ENCODE measurements around the gene ARHGAP29.

Gene ARHGAP29

DNA sequence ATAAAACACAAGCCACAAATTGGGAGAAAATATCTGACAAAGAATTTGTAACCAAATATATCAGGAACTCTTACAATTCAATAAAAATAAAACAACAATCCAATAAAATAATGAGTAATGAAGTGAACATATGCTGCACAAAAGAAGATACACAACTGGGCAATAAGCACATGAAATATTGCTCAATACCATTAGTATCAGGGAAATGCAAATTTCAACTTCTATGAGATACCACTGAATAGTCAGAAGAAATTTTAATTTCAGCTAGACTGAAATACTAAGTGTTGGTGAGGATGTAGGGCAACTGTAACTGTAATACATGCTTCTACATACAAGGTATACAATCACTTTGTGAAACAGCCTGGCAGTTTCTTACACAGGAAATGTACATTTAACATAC is 7.4 kb upstream of the ARHGAP29 start:
- DNase-seq (ENCODE audit: insufficient read length, low spot score): no peak
- no peak for TF ChIP-seq TAF1 (IDR thresholded peaks at IDR 0.05; ENCODE audit: low read depth, low read length)
- TF ChIP-seq POLR2A (IDR thresholded peaks at IDR 0.05; ENCODE audit: low read depth, low read length): no peak
- TF ChIP-seq POU2F2 (IDR thresholded peaks at IDR 0.05; ENCODE audit: low read depth, low read length): no peak
- no peak for TF ChIP-seq PAX5 (IDR thresholded peaks at IDR 0.05; ENCODE audit: insufficient read depth, low read length, severe bottlenecking)
- TF ChIP-seq SPI1 (IDR thresholded peaks at IDR 0.05; ENCODE audit: low read depth, low read length): no peak
- TF ChIP-seq POLR2AphosphoS5 (IDR thresholded peaks at IDR 0.05; ENCODE audit: low read depth, low read length): no peak
- FAIRE-seq: no peak

DNA sequence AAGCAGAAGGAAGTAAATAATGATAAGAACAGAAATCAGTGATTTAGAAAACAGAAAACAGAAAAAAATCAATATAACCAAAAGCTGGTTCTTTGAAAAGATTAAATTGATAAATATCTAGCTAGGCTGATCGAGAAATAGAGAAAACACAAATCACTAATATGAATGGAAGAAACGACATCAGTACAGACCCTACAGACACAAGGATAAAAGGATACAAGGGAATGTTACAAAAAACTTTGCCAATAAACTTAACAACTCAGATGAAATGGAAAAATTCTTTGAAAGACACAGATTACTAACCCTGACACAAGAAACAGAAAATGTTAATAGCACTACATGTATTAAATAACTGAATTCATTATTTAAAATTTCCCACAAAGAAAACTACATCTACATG is 6.3 kb upstream of the ARHGAP29 start:
- TF ChIP-seq SPI1 (IDR thresholded peaks at IDR 0.05; ENCODE audit: low read depth, low read length): no peak
- DNase-seq (ENCODE audit: insufficient read length, low spot score) (no peak), FAIRE-seq (no peak)

DNA sequence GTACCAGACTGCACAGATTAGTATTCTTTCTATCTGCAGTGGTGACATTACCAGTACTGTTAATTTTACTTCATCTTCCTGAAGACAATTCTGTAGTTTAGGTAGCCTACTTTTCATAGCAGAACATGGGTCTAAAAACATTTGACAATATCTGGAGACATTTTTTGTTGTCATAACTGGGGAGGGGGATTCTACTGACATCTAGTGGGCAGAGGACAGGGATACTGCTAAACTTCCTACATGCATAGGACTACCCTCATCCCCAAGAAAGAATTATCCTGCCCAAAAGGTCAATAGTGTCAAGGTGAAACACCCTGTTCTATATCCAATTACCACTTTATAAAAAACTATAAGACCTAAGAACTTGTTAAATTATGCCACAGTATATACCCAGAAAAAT is 3.4 kb upstream of the ARHGAP29 start:
- FAIRE-seq (no peak), DNase-seq (ENCODE audit: insufficient read length, low spot score) (no peak)

DNA sequence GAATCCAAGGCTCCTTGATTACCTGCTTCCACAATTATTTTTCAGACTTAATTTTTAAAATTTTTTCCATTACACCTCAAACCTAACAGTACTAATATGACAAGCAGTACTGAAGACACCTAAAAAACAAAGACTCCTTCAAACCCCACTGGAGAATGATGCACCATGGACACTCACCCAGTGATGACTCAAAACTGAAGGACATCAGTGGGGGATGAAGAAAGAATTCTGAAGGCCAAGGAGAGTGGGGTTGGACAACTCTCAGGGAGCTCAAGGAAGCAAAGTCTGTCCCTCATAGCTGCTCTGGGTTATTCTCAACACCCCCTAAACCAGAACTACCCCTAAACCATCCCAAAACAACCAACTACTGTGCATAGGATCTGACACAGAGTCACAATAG is 2.4 kb upstream of the ARHGAP29 start:
- no peak for FAIRE-seq
- DNase-seq (ENCODE audit: insufficient read length, low spot score): no peak
- TF ChIP-seq PAX5 (IDR thresholded peaks at IDR 0.05; ENCODE audit: insufficient read depth, low read length, severe bottlenecking) (no peak), POLR2A (IDR thresholded peaks at IDR 0.05; ENCODE audit: low read depth, low read length) (no peak), POLR2AphosphoS5 (IDR thresholded peaks at IDR 0.05; ENCODE audit: low read depth, low read length) (no peak), SPI1 (IDR thresholded peaks at IDR 0.05; ENCODE audit: low read depth, low read length) (no peak), TAF1 (IDR thresholded peaks at IDR 0.05; ENCODE audit: low read depth, low read length) (no peak), POU2F2 (IDR thresholded peaks at IDR 0.05; ENCODE audit: low read depth, low read length) (no peak)

More for the DNA sequence above, 3.4 kb upstream of the ARHGAP29 start:
- TF ChIP-seq POLR2AphosphoS5 (IDR thresholded peaks at IDR 0.05; ENCODE audit: low read depth, low read length): no peak
- no peak for TF ChIP-seq POLR2A (IDR thresholded peaks at IDR 0.05; ENCODE audit: low read depth, low read length)
- no peak for TF ChIP-seq SPI1 (IDR thresholded peaks at IDR 0.05; ENCODE audit: low read depth, low read length)
- no peak for TF ChIP-seq POU2F2 (IDR thresholded peaks at IDR 0.05; ENCODE audit: low read depth, low read length)
- TF ChIP-seq TAF1 (IDR thresholded peaks at IDR 0.05; ENCODE audit: low read depth, low read length): no peak
- TF ChIP-seq PAX5 (IDR thresholded peaks at IDR 0.05; ENCODE audit: insufficient read depth, low read length, severe bottlenecking): no peak

DNA sequence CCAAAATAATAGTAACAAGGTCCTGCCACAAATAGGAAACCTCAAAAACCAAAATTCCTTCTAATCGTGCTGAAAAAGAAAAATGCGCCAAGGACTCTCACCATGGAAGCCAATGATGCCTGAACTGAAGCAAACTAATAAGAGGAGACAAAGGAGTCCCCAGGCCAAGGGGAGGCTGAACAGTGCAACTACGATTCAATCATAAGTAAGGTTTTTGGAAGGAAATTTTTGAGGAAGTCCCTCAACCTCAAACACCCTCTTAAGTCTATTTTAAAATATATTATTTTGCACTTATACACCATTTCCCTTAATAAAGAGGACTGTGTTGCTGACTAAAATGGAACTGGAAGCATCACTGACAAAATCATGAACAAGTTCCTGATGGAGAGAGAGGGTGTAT is 1.7 kb upstream of the ARHGAP29 start:
- no peak for FAIRE-seq
- TF ChIP-seq TAF1 (IDR thresholded peaks at IDR 0.05; ENCODE audit: low read depth, low read length): no peak
- DNase-seq (ENCODE audit: insufficient read length, low spot score): no peak

DNA sequence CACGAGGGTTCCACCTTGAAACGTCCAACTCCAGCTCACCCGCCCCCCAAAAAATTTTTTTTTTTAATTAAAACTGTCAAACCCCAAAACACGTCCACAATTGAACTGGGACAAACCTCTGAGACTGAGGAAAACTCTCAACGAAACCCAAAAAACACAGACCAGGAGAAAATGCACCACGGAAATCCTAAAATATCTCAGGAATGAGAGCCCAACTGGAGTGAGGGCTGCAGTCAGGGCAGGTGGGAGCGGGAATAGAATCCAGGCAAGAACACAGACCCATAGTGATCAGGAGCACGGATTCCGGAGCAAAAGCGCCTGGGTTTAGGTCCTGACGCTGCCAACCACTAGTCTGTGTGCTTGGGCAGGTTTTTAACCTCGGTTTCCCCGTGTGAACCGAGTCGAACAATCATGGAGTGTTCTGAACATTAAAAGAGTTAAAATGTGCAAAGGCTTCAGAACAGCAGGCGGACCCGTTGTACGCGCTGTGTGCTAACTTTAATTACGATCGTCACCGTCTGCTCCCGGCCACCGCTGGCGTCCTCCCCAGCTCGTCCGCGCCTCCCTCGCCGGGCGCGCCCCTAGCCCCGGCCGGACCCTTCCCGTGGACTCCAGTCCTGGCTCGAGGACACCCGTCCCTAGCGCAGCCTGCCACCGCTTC is 624 bp downstream of the ARHGAP29 start:
- no peak for FAIRE-seq
- TF ChIP-seq POLR2A (IDR thresholded peaks at IDR 0.05; ENCODE audit: low read depth, low read length) (no peak), POU2F2 (IDR thresholded peaks at IDR 0.05; ENCODE audit: low read depth, low read length) (no peak), POLR2AphosphoS5 (IDR thresholded peaks at IDR 0.05; ENCODE audit: low read depth, low read length) (no peak), TAF1 (IDR thresholded peaks at IDR 0.05; ENCODE audit: low read depth, low read length) (no peak), SPI1 (IDR thresholded peaks at IDR 0.05; ENCODE audit: low read depth, low read length) (no peak), PAX5 (IDR thresholded peaks at IDR 0.05; ENCODE audit: insufficient read depth, low read length, severe bottlenecking) (no peak)
- DNase-seq (ENCODE audit: insufficient read length, low spot score): no peak

DNA sequence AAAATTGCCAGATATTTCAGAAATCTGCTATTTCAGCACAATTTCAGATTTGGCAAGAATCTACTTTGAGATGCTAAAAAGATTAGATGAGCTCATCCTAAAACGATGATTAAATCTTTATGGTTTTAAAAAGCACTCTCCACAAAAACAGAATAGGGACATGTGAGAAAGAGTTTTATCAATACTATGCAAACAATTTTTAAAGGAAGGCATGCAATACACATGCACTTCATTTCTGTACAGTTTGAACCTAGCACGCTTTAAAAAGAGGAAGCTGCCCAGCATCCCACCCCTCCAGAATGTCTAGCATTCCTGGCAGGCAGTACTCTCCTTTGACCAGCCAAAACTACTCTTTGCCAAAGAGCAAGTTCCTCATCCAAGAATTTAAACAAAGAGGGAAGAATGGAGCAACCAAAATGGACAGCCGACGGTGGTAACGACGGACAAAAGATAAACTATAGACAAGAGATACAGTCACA is 1.3 kb downstream of the ARHGAP29 start:
- no peak for TF ChIP-seq SPI1 (IDR thresholded peaks at IDR 0.05; ENCODE audit: low read depth, low read length)
- TF ChIP-seq POLR2AphosphoS5 (IDR thresholded peaks at IDR 0.05; ENCODE audit: low read depth, low read length): no peak
- TF ChIP-seq PAX5 (IDR thresholded peaks at IDR 0.05; ENCODE audit: insufficient read depth, low read length, severe bottlenecking): no peak
- no peak for TF ChIP-seq TAF1 (IDR thresholded peaks at IDR 0.05; ENCODE audit: low read depth, low read length)
- TF ChIP-seq POU2F2 (IDR thresholded peaks at IDR 0.05; ENCODE audit: low read depth, low read length): no peak
- TF ChIP-seq POLR2A (IDR thresholded peaks at IDR 0.05; ENCODE audit: low read depth, low read length): no peak
- FAIRE-seq (no peak), DNase-seq (ENCODE audit: insufficient read length, low spot score) (no peak)

DNA sequence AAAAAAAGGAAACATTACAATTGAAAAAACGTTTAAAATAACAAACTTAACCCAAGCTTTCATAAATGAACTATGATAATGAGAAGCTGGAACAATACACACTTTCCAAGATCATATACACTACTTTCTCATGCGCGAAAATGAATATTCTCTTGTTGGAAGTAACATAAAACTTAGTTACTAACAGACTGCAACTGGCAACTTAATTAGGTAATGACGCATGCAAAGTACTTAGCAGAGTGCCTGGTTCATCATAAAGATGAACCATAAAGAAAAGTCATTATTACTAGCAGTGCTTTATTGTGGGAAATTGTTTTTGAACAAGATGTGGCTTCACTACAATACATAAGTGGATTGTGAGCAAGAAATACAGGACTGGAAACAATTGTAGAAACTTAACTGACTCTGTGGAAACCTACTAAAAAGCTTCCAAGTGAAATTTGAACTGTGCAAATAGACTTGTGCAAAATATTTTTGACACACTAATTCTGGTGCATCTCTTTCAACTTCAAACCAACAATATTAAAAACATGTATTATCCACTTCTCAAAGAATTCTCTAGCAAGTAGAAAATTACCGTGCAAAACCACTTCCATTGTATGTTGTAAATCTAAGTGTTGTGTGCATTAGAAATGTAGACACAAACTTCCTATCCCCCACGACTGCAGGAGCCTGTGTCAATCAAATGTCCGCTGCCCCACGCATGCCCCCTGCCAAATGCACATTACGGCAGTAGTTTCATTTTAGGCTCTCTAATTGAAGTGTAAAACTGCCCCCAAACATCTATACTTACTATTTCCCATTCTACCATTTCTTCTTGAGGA is 2.0 kb downstream of the ARHGAP29 start:
- DNase-seq (ENCODE audit: insufficient read length, low spot score): no peak
- TF ChIP-seq POLR2A (IDR thresholded peaks at IDR 0.05; ENCODE audit: low read depth, low read length) (no peak), PAX5 (IDR thresholded peaks at IDR 0.05; ENCODE audit: insufficient read depth, low read length, severe bottlenecking) (no peak), POU2F2 (IDR thresholded peaks at IDR 0.05; ENCODE audit: low read depth, low read length) (no peak), POLR2AphosphoS5 (IDR thresholded peaks at IDR 0.05; ENCODE audit: low read depth, low read length) (no peak), SPI1 (IDR thresholded peaks at IDR 0.05; ENCODE audit: low read depth, low read length) (no peak), TAF1 (IDR thresholded peaks at IDR 0.05; ENCODE audit: low read depth, low read length) (no peak)
- no peak for FAIRE-seq

DNA sequence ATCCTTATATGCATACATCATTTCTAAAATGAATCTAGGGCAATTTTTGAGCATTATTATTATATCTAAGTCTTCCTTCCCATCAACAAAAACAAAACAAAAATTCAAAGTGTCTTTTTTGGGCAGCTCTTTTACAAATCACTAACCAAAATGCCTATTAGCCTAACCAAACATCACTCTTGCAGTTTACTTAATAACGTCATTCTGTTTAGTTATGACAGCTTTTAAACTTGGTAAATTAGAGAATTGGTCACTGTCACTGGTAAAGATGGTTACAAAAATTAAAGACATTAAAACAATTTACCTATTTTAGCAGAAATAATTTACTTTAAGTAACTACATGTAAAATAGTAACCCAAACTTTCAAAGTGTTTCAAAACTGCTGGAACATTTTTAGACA is 2.8 kb downstream of the ARHGAP29 start:
- FAIRE-seq (no peak), DNase-seq (ENCODE audit: insufficient read length, low spot score) (no peak)
- no peak for TF ChIP-seq POLR2A (IDR thresholded peaks at IDR 0.05; ENCODE audit: low read depth, low read length)
- TF ChIP-seq TAF1 (IDR thresholded peaks at IDR 0.05; ENCODE audit: low read depth, low read length): no peak
- no peak for TF ChIP-seq PAX5 (IDR thresholded peaks at IDR 0.05; ENCODE audit: insufficient read depth, low read length, severe bottlenecking)
- no peak for TF ChIP-seq SPI1 (IDR thresholded peaks at IDR 0.05; ENCODE audit: low read depth, low read length)
- TF ChIP-seq POLR2AphosphoS5 (IDR thresholded peaks at IDR 0.05; ENCODE audit: low read depth, low read length): no peak
- no peak for TF ChIP-seq POU2F2 (IDR thresholded peaks at IDR 0.05; ENCODE audit: low read depth, low read length)

DNA sequence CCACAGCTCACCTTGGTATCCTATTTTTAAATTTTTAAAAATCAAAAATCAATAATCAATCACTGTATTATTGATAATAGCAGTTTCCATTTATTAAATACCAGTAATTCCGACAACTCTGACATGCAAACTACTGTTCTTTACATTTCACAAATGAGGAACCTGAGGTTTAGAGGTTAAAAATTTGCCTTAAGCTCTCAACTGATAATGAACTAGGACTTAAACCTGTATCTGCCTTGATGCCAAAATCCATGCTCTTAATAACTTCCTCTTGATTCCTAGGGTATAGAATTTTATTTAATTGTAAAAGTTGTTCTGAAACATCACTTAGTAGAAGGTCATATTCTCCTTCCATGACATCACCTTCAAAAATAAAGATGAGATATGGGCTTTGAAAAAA is 5.6 kb downstream of the ARHGAP29 start:
- TF ChIP-seq PAX5 (IDR thresholded peaks at IDR 0.05; ENCODE audit: insufficient read depth, low read length, severe bottlenecking) (no peak), SPI1 (IDR thresholded peaks at IDR 0.05; ENCODE audit: low read depth, low read length) (no peak), POLR2AphosphoS5 (IDR thresholded peaks at IDR 0.05; ENCODE audit: low read depth, low read length) (no peak), POU2F2 (IDR thresholded peaks at IDR 0.05; ENCODE audit: low read depth, low read length) (no peak), POLR2A (IDR thresholded peaks at IDR 0.05; ENCODE audit: low read depth, low read length) (no peak), TAF1 (IDR thresholded peaks at IDR 0.05; ENCODE audit: low read depth, low read length) (no peak)
- DNase-seq (ENCODE audit: insufficient read length, low spot score) (no peak), FAIRE-seq (no peak)
